Measurements from ENCODE around the gene EPHB3. TPM values are rescaled to one million over a fixed set of nuclear protein-coding genes. Genes with fewer than 3 reads are reported as not detected.

The EPHB3 gene
- total and polyA plus RNA-seq, 2 donors (not counting 3 experiments of a cell fraction or from before 2014, with no cell fraction given): 0.01 TPM; not detected in 1

DNA sequence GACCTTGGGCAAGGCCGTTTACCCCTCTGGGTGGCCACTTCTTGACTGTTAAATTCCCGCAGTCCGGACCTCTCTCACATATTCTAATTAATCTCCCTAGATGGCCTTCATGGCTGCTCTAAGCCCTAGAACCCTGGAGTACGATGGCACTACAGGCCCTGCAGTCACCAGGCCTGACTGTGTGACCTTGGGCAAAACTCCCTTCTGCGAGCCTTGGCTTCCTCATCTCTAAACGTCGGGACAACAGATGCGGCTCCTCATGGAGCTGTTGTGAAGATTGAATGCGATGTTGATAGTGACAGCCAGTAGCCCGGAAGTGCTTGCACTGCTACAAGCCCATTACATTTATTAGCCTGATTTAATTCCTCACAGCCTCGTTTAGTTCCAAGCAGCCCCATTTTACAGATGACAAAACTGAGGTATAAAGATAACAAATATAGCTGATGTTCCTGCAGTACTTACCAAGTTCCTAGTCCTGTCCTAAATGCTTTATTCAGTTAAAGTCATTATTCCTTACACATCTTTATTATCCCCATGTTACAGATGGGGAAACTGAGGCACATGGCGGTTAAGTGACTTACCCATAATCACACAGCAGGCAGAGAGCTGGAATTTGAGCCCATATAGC lies 10.3 kb downstream of the EPHB3 start:
- no peaks in the 10 kb centered on the region for H3K4me1 ChIP-seq (ENCODE audit: control insufficient read depth, extremely low read depth, insufficient read depth, low read length)
- H3K9ac ChIP-seq (replicated peaks; ENCODE audit: extremely low read depth, insufficient read depth, low read length): no peak overlapping the region
- H3K9me3 ChIP-seq (replicated peaks; ENCODE audit: control insufficient read depth, insufficient read depth, low read length): no peaks in the 10 kb centered on the region
- no peaks in the 10 kb centered on the region for H3K36me3 ChIP-seq (ENCODE audit: control insufficient read depth in 2 of 2, extremely low read depth in 1 of 2, insufficient read depth in 2 of 2, low read length in 2 of 2)
- ChIA-PET CTCF (interaction anchor here (0.7 to 1.6 kb wide), 2 partner anchors 11 to 205 kb away, joined by 3 to 7 read pairs; partner anchors contain the start of gene EPHB3), POLR2A (no interaction called here)
- H3K79me2 ChIP-seq (ENCODE audit: control insufficient read depth, insufficient read depth, low read length): no peaks in the 10 kb centered on the region
- no peak overlapping the region for H2AFZ ChIP-seq (ENCODE audit: low read depth, low read length)
- H3K9me1 ChIP-seq (replicated peaks; ENCODE audit: control insufficient read depth, extremely low read depth, insufficient read depth, low read length): no peaks in the 10 kb centered on the region
- intact Hi-C loops (cut with micrococcal nuclease): no loop called here
- H3K4me2 ChIP-seq (ENCODE audit: insufficient read depth, low read length): no peak overlapping the region
- dilution Hi-C loops (cut with MboI; ENCODE audit: extremely low pct_ligation_motif_present, low sequenced_read_pairs): no loop called here
- no peak for TF ChIP-seq GATA2 (IDR thresholded peaks at IDR 0.05; ENCODE audit: insufficient read depth, insufficient read length, low read depth, low read length)
- no peak for TF ChIP-seq EZH2 (IDR thresholded peaks at IDR 0.05; ENCODE audit: borderline replicate concordance, low read depth, low read length, severe bottlenecking)
- no peak for TF ChIP-seq MAX (IDR thresholded peaks at IDR 0.05; ENCODE audit: insufficient read depth, insufficient read length)
- TF ChIP-seq POLR2AphosphoS5 (IDR thresholded peaks at IDR 0.05; ENCODE audit: insufficient read depth, low read depth, low read length): no peak
- H3K27me3 ChIP-seq (ENCODE audit: control insufficient read depth in 2 of 2, insufficient read depth in 2 of 2, low read length in 2 of 2): peaks cover 19 to 21% of the 10 kb centered on the region in 2 experiments
- H4K20me1 ChIP-seq (replicated peaks; ENCODE audit: control insufficient read depth, extremely low read depth, insufficient read depth, low read length): no peaks in the 10 kb centered on the region
- no peak for FAIRE-seq
- H3K27ac ChIP-seq (ENCODE audit: insufficient read depth, low read depth, low read length): no peak overlapping the region
- no TSS peak for BruUV-seq (replicated peaks)
- H3K4me3 ChIP-seq (replicated peaks in 1 of 3; ENCODE audit: insufficient read depth in 1 of 3, low read depth in 1 of 3, low read length in 3 of 3): no peak overlapping the region
- DNase-seq (ENCODE audit: low read depth, low spot score): no peak

DNA sequence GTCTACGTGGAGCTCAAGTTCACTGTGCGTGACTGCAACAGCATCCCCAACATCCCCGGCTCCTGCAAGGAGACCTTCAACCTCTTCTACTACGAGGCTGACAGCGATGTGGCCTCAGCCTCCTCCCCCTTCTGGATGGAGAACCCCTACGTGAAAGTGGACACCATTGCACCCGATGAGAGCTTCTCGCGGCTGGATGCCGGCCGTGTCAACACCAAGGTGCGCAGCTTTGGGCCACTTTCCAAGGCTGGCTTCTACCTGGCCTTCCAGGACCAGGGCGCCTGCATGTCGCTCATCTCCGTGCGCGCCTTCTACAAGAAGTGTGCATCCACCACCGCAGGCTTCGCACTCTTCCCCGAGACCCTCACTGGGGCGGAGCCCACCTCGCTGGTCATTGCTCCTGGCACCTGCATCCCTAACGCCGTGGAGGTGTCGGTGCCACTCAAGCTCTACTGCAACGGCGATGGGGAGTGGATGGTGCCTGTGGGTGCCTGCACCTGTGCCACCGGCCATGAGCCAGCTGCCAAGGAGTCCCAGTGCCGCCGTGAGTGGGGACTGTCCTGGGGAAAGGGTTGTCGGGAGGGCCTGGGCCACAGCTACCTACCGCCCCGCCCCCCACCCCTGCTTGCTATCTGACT lies 11.2 kb downstream of the EPHB3 start:
- no TSS peak for BruUV-seq (replicated peaks)
- Histone ChIP-seq H3K9me3 (replicated peaks; ENCODE audit: control insufficient read depth, insufficient read depth, low read length) (no peaks in the 10 kb centered on the region), H3K4me2 (ENCODE audit: insufficient read depth, low read length) (no peak overlapping the region), H3K79me2 (ENCODE audit: control insufficient read depth, insufficient read depth, low read length) (no peaks in the 10 kb centered on the region), H3K9ac (replicated peaks; ENCODE audit: extremely low read depth, insufficient read depth, low read length) (no peak overlapping the region), H3K27ac (ENCODE audit: insufficient read depth, low read depth, low read length) (no peak overlapping the region), H3K27me3 (ENCODE audit: control insufficient read depth in 2 of 2, insufficient read depth in 2 of 2, low read length in 2 of 2) (peaks cover 19% of the 10 kb centered on the region in 2 experiments), H2AFZ (ENCODE audit: low read depth, low read length) (no peak overlapping the region), H3K4me1 (ENCODE audit: control insufficient read depth, extremely low read depth, insufficient read depth, low read length) (no peaks in the 10 kb centered on the region), H3K4me3 (replicated peaks in 1 of 3; ENCODE audit: insufficient read depth in 1 of 3, low read depth in 1 of 3, low read length in 3 of 3) (no peak overlapping the region), H3K9me1 (replicated peaks; ENCODE audit: control insufficient read depth, extremely low read depth, insufficient read depth, low read length) (no peaks in the 10 kb centered on the region), H3K36me3 (ENCODE audit: control insufficient read depth in 2 of 2, extremely low read depth in 1 of 2, insufficient read depth in 2 of 2, low read length in 2 of 2) (no peaks in the 10 kb centered on the region), H4K20me1 (replicated peaks; ENCODE audit: control insufficient read depth, extremely low read depth, insufficient read depth, low read length) (no peaks in the 10 kb centered on the region)
- DNase-seq (ENCODE audit: low read depth, low spot score): no peak
- POLR2A ChIA-PET: no interaction called here
- dilution Hi-C loops (cut with MboI; ENCODE audit: extremely low pct_ligation_motif_present, low sequenced_read_pairs): no loop called here
- FAIRE-seq: no peak
- TF ChIP-seq FOS (IDR thresholded peaks at IDR 0.05; ENCODE audit: borderline replicate concordance, insufficient read depth, low read length) (no peak), GATA2 (IDR thresholded peaks at IDR 0.05; ENCODE audit: insufficient read depth, insufficient read length, low read depth, low read length) (no peak), EZH2 (IDR thresholded peaks at IDR 0.05; ENCODE audit: borderline replicate concordance, low read depth, low read length, severe bottlenecking) (no peak), POLR2A (IDR thresholded peaks at IDR 0.05; ENCODE audit: low read depth, low read length) (no peak), MAX (IDR thresholded peaks at IDR 0.05; ENCODE audit: insufficient read depth, insufficient read length) (no peak)
- intact Hi-C loops (cut with micrococcal nuclease): no loop called here
- CTCF ChIA-PET: interaction anchor here (0.7 to 1.6 kb wide), 2 partner anchors 12 to 204 kb away, joined by 3 to 7 read pairs; partner anchors contain the start of gene EPHB3

Data from endothelial cell of umbilical vein (primary cell).